Fibroblast of skin of left quadriceps (primary cell): ENCODE data around the gene GARS1.
"Not testable (repeated sequence)": the region's sequence is repeated elsewhere in the genome, so short reads cannot be mapped to it uniquely, and the experiment has no call there.

Source experiments
- DNase-seq, 2 experiments: peaks; one replicate each; pipeline ENCODE4 v3.0.0-alpha.2; 2013; ENCODE audit warnings: low read depth in 2 of 2

GARS1 gene

GRCh38 chr7:30627026-30627425, 32.3 kb downstream of the GARS1 start:
- DNase-seq = no peak

GRCh38 chr7:30630986-30631385, 36.3 kb downstream of the GARS1 start:
- DNase-seq = no peak

DNA sequence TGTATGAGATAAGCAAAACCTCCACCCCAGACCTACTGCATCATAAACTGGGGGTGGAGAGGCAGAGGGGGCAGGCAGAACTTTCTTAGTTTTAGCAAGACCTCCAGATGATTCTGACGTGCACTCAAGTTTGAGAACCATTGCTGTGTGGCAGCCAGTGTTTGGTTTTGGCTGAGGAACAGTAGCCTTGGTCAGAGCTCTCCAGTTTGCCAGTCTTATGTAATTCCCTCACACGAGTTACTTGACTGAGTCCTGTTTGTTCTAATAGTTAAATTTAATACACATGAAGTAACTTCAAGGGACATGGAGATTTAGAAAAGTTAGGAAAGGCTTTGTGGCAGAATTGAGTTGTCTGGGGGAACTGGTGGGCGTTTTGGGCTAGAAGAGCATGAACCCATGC, 38.5 kb downstream of the GARS1 start:
- no peak for DNase-seq

DNA sequence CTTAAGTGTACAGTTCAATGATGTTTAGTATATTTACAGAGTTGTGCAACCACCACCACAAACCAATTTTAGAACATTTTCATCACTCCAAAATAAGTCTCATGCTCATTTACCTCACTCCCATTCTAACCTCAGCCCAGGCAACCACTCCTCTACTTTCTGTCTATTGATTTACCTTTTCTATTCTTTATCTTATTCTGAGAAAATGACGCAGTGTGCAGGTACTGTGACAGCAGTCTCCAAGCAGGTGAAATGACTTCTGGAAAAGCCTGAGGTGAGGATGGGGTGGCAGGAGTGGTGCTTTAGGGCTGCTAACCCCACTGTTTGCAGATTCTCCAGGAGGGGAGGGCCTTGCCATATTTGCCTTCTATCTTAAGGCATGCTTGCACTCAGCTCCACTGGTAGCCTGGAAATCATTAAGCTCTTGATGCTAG, 39.5 kb downstream of the GARS1 start:
- no peak for DNase-seq

- DNase-seq = no peak
Observed at GRCh38 chr7:30634634-30635201, 40.0 kb downstream of the GARS1 start.

DNA sequence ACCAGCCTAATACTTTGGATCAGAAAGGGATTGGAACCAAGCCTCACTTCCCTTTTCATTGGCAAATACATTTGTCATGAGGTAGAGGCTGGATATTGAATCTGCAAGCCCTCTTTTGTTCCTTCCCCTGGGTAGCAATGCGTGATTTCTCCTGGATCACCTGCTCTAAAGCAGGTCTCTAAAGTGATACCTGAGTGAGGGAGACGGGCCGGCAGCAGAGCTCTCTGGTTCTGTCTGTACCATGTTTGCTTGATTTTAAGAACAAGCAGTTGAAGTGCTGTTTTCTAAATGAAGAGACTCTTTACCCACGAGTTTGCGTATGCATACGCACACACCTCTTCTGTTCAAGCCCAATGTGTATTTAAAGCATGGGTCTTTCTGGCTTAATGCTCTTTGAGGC, 41.1 kb downstream of the GARS1 start:
- DNase-seq = no peak

- not testable (repeated sequence) for DNase-seq
Observed at GRCh38 chr7:30642322-30642721, 47.6 kb downstream of the GARS1 start.

- no peak for DNase-seq
Observed at GRCh38 chr7:30642789-30643188, 48.1 kb downstream of the GARS1 start.

DNA sequence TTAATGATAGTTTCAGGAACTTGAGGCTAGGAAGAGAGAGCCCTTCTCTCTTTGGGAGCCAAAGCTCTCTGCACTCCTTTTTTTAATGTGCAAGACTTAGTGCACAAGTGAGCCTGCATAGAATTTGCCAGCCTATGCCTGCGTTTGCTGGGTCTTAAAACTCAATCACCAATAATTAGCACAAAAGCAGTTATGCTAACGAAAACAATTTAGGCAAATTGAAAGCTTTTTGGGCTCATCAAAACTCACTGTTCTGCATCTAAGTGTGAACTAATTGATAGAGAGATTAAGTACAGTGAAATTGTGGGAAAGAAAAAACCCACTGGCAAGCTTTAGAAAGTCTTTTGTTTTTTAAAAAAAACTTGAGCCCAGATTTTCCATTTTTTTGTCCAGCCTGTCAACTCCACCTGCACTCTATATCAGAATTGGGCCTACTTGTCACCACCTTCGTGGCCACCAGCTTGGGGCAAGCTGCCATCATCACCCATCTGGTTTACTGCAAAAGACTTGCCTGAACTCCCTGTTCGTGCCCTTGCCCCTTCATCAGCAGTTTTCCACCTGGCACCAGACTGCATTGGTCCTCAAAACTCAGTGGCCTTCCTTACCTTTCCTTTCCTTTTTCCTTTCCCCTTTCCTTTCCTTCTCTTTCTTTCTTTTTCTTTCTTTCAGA, 49.7 kb downstream of the GARS1 start:
- DNase-seq = no peak

DNA sequence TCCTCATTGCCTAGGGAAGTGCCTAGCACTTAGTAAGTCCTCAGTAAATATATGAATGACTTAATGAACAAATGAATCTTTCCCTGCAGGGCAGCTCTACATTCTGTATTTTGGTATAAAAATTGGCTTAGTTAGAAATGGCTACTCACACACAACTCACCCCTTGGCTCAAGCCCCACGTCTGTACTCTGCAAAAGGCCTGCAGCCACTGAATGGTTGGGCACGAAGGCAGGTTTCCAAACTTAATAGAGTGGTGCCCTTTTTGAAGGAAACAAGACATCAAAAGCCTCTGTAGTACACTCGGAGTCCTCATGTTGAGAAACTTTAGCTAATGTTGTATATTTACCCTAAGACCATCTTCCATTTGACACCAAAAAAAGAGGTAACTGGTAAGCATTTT, 51.0 kb downstream of the GARS1 start:
- no peak for DNase-seq

- DNase-seq = no peak
Observed at GRCh38 chr7:30646154-30646553, 51.5 kb downstream of the GARS1 start.

- DNase-seq = no peak
Observed at GRCh38 chr7:30647589-30648364, 53.1 kb downstream of the GARS1 start.

DNA sequence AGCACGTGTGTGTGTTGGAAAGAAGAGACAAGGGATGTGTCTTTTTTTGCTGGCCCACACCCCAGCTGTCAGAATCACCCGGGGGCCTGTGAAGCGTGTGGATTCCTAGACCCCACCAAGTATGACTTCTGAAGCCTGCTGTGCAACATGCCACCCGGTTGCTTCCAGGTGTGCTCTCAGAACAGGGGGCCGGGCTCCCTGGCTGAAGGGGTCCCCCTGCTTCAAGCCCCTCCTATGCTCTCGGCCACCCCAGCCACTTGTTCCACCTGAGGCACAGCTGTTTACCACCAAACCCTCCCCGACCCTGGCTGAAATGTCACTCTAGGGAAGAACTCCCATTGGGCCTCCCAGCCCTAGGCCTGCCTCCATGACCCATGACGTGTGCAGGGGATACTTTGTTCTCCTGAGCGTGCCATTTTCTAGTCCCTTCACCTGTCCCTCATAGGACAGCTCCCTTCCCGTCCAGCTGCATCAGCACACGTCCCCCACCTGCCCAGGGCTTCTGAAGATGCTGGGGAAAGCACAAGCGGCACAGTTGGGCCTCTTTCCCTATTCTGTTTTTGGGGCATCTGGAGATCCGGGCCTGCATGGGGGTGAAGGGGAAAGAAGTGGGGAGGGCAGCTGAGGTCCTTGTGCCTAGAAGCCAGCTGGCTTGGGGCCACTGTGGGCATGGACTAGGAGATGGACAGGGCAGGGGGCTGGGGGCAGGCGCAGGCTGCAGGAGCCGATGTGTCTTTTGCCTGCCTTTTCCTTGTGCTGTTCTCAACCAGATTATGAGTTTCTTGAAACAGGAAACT, 54.3 kb downstream of the GARS1 start:
- DNase-seq = no peak

GRCh38 chr7:30649717-30650420, 55.2 kb downstream of the GARS1 start:
- DNase-seq = no peak

- DNase-seq = no peak
Observed at GRCh38 chr7:30650421-30650808, 55.7 kb downstream of the GARS1 start.

- DNase-seq = no peak
Observed at GRCh38 chr7:30652132-30652531, 57.5 kb downstream of the GARS1 start.

- no peak for DNase-seq
Observed at GRCh38 chr7:30652698-30653641, 58.3 kb downstream of the GARS1 start.

DNA sequence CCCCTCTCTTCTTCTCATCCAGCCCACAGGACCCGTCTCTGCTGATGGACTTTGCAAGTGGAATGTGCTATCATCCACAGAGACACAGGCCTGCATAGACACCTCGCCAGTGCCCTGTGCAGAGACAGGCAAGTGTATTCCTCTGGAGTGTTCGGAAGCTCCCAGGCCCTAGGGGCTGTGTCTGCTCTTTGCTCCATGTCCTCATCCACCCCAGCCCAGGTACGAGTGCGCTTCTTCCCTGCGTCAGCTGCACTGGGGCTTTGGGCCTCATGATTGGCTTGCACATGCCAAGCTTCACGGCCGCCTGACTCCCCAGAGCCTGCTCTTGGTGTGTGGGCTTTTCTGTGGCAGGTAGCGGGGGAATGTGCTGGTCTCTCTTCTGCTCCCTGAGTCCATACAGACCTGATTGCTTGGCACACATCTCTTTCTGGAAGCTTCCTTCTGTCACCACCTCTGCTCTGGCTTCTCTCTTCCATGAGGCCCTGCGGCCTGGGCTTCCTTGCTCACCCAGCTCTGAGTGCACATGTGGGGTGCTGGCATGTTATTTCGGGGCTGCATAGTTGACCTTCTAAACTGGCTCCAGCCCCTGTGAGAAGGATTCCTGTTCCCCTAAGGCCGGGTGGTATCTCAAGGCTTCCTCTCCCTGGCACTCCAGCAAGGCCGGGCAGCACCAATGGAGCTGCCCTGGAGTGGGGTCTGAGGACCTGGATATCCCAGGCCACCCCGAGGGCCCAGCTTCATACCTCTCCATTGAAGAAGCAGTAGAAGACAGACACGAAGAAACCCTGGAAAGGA, 59.8 kb downstream of the GARS1 start:
- no peak for DNase-seq

GRCh38 chr7:30655096-30655970, 60.7 kb downstream of the GARS1 start:
- no peak for DNase-seq
